ENCODE measurements around the gene STARD3. TPM values are rescaled to one million over a fixed set of nuclear protein-coding genes. Genes with fewer than 3 reads are reported as not detected.

The STARD3 gene
- total and polyA plus RNA-seq, 4 donors = 27.4 to 79.7 (median 64.8) TPM

- TF ChIP-seq, protein P1, sequence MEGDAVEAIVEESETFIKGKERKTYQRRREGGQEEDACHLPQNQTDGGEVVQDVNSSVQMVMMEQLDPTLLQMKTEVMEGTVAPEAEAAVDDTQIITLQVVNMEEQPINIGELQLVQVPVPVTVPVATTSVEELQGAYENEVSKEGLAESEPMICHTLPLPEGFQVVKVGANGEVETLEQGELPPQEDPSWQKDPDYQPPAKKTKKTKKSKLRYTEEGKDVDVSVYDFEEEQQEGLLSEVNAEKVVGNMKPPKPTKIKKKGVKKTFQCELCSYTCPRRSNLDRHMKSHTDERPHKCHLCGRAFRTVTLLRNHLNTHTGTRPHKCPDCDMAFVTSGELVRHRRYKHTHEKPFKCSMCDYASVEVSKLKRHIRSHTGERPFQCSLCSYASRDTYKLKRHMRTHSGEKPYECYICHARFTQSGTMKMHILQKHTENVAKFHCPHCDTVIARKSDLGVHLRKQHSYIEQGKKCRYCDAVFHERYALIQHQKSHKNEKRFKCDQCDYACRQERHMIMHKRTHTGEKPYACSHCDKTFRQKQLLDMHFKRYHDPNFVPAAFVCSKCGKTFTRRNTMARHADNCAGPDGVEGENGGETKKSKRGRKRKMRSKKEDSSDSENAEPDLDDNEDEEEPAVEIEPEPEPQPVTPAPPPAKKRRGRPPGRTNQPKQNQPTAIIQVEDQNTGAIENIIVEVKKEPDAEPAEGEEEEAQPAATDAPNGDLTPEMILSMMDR (IDR thresholded peaks at IDR 0.05; ENCODE audit: control extremely low read depth, extremely low read depth) = peak; percentile 91
- Histone ChIP-seq H3K4me3 (no peak overlapping the region), H3K9me3 (ENCODE audit: control insufficient read depth in 4 of 4, insufficient read depth in 3 of 4, low read length in 3 of 4) (no peaks in the 10 kb centered on the region), H3K36me3 (ENCODE audit: control insufficient read depth in 4 of 4, insufficient read depth in 4 of 4, low read length in 4 of 4) (no peaks in the 10 kb centered on the region), H3K4me1 (ENCODE audit: control insufficient read depth in 5 of 5, insufficient read depth in 5 of 5, low read length in 5 of 5) (peaks cover 0 to 47% (median 11%) of the 10 kb centered on the region in 5 donors), H3K27me3 (ENCODE audit: control insufficient read depth in 3 of 3, insufficient read depth in 3 of 3, low read length in 2 of 3) (peaks cover 0 to 11% (median 5%) of the 10 kb centered on the region in 3 donors), H3K9ac (ENCODE audit: insufficient read depth in 1 of 2, low read length in 2 of 2) (no peak overlapping the region), H3K27ac (ENCODE audit: low read depth in 1 of 2, low read length in 1 of 2) (no peak overlapping the region)
- WGBS, 2 donors = 3 to 5% methylated on average over 15 to 16 of the region's 16 CpGs
- DNase-seq (peak; percentile 70 to 78 (median 72)), ATAC-seq (ENCODE audit: insufficient read depth, low FRiP score) (peak; percentile 65)
Measured at GRCh38 chr17:39623356-39623950, 13.5 kb upstream of the STARD3 start.

DNA sequence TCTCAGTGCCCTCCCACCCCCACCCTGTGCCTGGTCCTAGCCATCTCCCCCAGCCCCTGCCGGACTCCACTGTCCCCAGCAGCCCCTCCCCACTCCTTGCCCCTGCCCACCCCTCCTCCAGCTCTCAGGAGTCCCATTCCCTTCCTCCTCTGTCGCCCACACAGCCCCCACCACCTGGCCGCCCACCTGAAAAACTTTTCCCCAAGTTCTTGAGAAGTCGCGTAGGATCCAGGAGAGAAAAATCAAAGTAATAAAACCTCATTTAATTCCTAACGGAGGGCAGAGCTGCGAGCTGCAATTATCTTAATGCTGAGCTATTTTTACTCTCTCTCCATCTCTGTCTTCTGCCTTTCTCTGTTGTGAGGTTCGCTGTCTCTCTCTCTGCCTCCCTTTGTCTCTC is 12.6 kb upstream of the STARD3 start:
- 84 to 89% methylated on average over 8 of the region's 8 CpGs for WGBS, 2 donors
- Histone ChIP-seq H3K36me3 (ENCODE audit: control insufficient read depth in 4 of 4, insufficient read depth in 4 of 4, low read length in 4 of 4) (no peaks in the 10 kb centered on the region), H3K27ac (ENCODE audit: low read depth in 1 of 2, low read length in 1 of 2) (no peak overlapping the region), H3K27me3 (ENCODE audit: control insufficient read depth in 3 of 3, insufficient read depth in 3 of 3, low read length in 2 of 3) (peaks cover 0 to 11% (median 3%) of the 10 kb centered on the region in 3 donors), H3K9me3 (ENCODE audit: control insufficient read depth in 4 of 4, insufficient read depth in 3 of 4, low read length in 3 of 4) (no peaks in the 10 kb centered on the region), H3K4me3 (no peak overlapping the region), H3K9ac (ENCODE audit: insufficient read depth in 1 of 2, low read length in 2 of 2) (no peak overlapping the region), H3K4me1 (ENCODE audit: control insufficient read depth in 5 of 5, insufficient read depth in 5 of 5, low read length in 5 of 5) (peaks cover 0 to 53% (median 20%) of the 10 kb centered on the region in 5 donors)
- ATAC-seq (ENCODE audit: insufficient read depth, low FRiP score) (no peak), DNase-seq (no peak)
- TF ChIP-seq, protein P1 (IDR thresholded peaks at IDR 0.05; ENCODE audit: control extremely low read depth, extremely low read depth) = no peak

GRCh38 chr17:39625198-39625785 is 11.7 kb upstream of the STARD3 start:
- H3K9me3 ChIP-seq (ENCODE audit: control insufficient read depth in 4 of 4, insufficient read depth in 3 of 4, low read length in 3 of 4) = no peaks in the 10 kb centered on the region
- no peak overlapping the region for H3K4me3 ChIP-seq
- H3K27ac ChIP-seq (ENCODE audit: low read depth in 1 of 2, low read length in 1 of 2) = no peak overlapping the region
- WGBS, 2 donors = 55 to 84% methylated on average over 4 to 5 of the region's 5 CpGs
- H3K9ac ChIP-seq (ENCODE audit: insufficient read depth in 1 of 2, low read length in 2 of 2) = peak overlapping the region in 1 of 2 donors; percentile 2
- TF ChIP-seq, protein P1 (IDR thresholded peaks at IDR 0.05; ENCODE audit: control extremely low read depth, extremely low read depth) = no peak
- DNase-seq = peak; percentile 55 to 95 (median 88)
- H3K36me3 ChIP-seq (ENCODE audit: control insufficient read depth in 4 of 4, insufficient read depth in 4 of 4, low read length in 4 of 4) = no peaks in the 10 kb centered on the region
- peaks cover 0 to 54% (median 21%) of the 10 kb centered on the region in 5 donors for H3K4me1 ChIP-seq (ENCODE audit: control insufficient read depth in 5 of 5, insufficient read depth in 5 of 5, low read length in 5 of 5)
- peaks cover 0 to 11% (median 3%) of the 10 kb centered on the region in 3 donors for H3K27me3 ChIP-seq (ENCODE audit: control insufficient read depth in 3 of 3, insufficient read depth in 3 of 3, low read length in 2 of 3)
- no peak for ATAC-seq (ENCODE audit: insufficient read depth, low FRiP score)

Measured in lung (tissue), 12 donors.